Immature natural killer cell (primary cell): ENCODE results near the gene CDC16. TPM values are rescaled to one million over a fixed set of nuclear protein-coding genes. Genes with fewer than 3 reads are reported as not detected.

Source experiments
- DNase-seq, 3 donors: peaks; one replicate each; pipeline ENCODE4 v3.0.0; 2022; ENCODE audit warnings: mixed read lengths in 1 of 3
- H3K27ac Mint-ChIP-seq, 6 donors: one replicate each; pipeline ENCODE4 v1.8.0; 2020; ENCODE audit warnings: mixed read lengths in 6 of 6, mild to moderate bottlenecking in 5 of 6, inconsistent platforms in 4 of 6, moderate library complexity in 3 of 6
- H3K27me3 Mint-ChIP-seq, 3 donors: one replicate each; pipeline ENCODE4 v1.8.0; 2020 to 2021; ENCODE audit warnings: low read depth in 3 of 3, mild to moderate bottlenecking in 3 of 3, mixed read lengths in 3 of 3, moderate library complexity in 3 of 3, inconsistent platforms in 1 of 3
- H3K36me3 Mint-ChIP-seq, 3 donors: one replicate each; pipeline ENCODE4 v1.8.0; 2020; ENCODE audit warnings: mixed read lengths in 3 of 3, inconsistent platforms in 2 of 3, mild to moderate bottlenecking in 2 of 3
- H3K4me1 Mint-ChIP-seq, 2 donors: one replicate each; pipeline ENCODE4 v1.8.0; 2020; ENCODE audit warnings: inconsistent platforms in 2 of 2, mild to moderate bottlenecking in 2 of 2, mixed read lengths in 2 of 2, moderate library complexity in 1 of 2
- H3K4me3 Mint-ChIP-seq, 5 donors: one replicate each; pipeline ENCODE4 v1.8.0; 2020; ENCODE audit warnings: mild to moderate bottlenecking in 5 of 5, mixed read lengths in 5 of 5, inconsistent platforms in 3 of 5, moderate library complexity in 3 of 5
- H3K9me3 Mint-ChIP-seq, 6 donors: one replicate each; pipeline ENCODE4 v1.8.0; 2020; ENCODE audit warnings: mild to moderate bottlenecking in 6 of 6, mixed read lengths in 6 of 6, inconsistent platforms in 4 of 6, moderate library complexity in 3 of 6
- polyA plus RNA-seq, 3 donors: library from polyadenylated mRNA; unstranded; fragments of 300-500 nt; fragmentation: Illumina TruSeq; gene quantifications; one replicate each; pipeline ENCODE4 v1.2.3, GENCODE V29; 2021

Gene CDC16
- polyA plus RNA-seq, 3 donors from 2014 or later = 16.0 to 33.1 (median 30.1) TPM

DNA sequence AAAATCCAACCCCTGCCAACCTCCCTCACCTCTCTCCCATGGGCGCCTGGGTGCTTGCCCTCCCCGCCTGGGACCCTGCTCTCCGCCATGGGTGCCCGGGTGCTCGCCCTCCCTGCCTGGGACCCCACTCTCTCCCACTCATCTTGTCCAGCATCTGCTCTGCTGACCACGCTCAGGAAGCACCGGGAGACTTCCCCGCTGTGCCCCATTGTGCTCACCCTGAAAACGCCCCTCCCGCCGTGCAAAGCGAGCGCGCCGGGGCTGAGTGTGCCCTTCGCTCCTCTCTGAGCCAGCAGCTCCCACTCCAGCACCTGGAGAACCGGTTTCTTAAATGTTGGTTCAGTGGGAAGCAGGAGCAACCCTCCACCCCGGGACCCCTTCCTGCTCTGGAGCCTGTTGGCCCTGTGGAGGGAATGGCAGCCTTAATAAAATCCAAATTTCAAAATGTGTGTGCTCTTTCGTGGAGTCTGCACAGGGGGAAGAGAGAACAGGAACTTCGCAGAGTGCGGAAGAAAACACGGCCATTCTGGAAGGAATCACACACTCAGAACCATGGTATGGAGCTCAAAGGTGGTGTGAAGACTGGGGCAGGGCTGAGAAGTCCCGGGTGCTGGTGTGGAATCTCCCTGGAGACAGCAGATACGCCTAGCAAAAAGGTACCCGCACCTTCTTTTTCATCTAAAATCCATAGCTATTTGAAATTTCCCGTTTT is 23.1 kb upstream of the CDC16 start:
- Mint-ChIP-seq H3K4me3 (no peak overlapping the region), H3K4me1 (peaks cover 0 to 9% of the 10 kb centered on the region in 2 donors), H3K27me3 (peaks cover 3 to 6% (median 5%) of the 10 kb centered on the region in 3 donors), H3K27ac (peak overlapping the region in 1 of 6 donors; percentile 50), H3K9me3 (no peaks in the 10 kb centered on the region), H3K36me3 (no peaks in the 10 kb centered on the region)
- DNase-seq = no peak

DNA sequence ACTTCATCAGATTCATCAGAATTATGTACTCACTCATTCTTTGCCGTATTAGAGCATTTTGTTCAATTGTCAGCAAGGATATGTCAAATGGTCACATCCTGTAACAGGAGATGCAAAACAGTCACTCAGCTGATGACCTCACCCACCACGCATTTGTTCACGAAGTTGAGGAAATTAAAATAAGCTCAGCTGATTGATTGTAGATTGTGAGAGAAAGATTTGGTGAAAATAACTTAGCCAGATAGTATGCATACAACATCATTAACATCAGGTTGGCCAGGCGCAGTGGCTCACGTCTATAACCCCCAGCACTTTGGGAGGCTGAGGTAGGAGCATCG is 22.6 kb upstream of the CDC16 start:
- H3K36me3 Mint-ChIP-seq = no peaks in the 10 kb centered on the region
- H3K9me3 Mint-ChIP-seq = no peaks in the 10 kb centered on the region
- H3K27me3 Mint-ChIP-seq = peaks cover 3 to 6% (median 5%) of the 10 kb centered on the region in 3 donors
- no peak for DNase-seq
- peak overlapping the region in 1 of 6 donors; percentile 50 for H3K27ac Mint-ChIP-seq
- no peak overlapping the region for H3K4me3 Mint-ChIP-seq
- peaks cover 0 to 9% of the 10 kb centered on the region in 2 donors for H3K4me1 Mint-ChIP-seq

DNA sequence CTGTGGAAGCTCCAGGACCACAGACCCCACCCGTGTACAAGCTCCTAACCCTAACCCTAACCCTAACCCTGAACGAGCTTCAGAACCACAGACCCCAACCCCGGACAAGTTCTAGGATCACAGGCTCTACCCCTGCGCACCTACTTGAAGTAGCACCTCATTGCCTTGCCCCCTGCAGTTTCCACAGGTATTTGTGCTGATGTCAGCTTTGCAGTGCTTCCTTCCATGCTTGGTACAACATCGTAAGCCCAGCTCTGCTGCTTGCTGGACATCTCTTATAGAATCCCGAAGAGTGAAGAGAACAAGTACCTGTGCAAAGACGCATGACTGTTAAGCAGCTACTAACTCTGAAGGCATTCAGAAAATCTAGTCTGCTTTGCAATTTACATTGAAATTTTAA is 20.7 kb upstream of the CDC16 start:
- no peak overlapping the region for H3K4me3 Mint-ChIP-seq
- peaks cover 2 to 4% of the 10 kb centered on the region in 2 donors for H3K4me1 Mint-ChIP-seq
- H3K36me3 Mint-ChIP-seq = no peaks in the 10 kb centered on the region
- no peak overlapping the region for H3K27ac Mint-ChIP-seq
- H3K9me3 Mint-ChIP-seq = no peaks in the 10 kb centered on the region
- peaks cover 3 to 6% (median 5%) of the 10 kb centered on the region in 3 donors for H3K27me3 Mint-ChIP-seq
- no peak for DNase-seq

DNA sequence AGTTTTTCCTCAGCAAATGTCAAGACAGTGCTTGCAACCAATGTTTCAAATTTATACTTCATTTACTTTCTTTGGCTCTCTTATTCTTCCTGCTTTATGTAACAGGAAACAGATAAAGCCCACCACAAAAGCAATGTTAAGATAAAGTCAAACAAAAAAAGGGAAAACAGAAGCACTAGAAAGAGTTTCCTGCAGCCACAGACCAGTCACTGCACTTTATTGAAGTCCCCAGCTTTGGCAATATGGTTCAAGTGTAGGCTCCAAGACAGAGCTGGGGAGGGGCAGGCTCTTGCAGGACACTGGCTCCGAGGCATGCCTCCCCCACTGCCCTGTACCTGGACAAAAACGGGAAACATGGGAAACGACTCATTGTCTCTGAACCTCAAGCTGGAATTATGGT is 15.3 kb upstream of the CDC16 start:
- peaks cover 31 to 41% of the 10 kb centered on the region in 2 donors for H3K4me1 Mint-ChIP-seq
- H3K27ac Mint-ChIP-seq = peak overlapping the region in 2 of 6 donors; percentile 21 to 25
- no peak for DNase-seq
- H3K27me3 Mint-ChIP-seq = peaks cover 0 to 4% (median 2%) of the 10 kb centered on the region in 3 donors
- H3K36me3 Mint-ChIP-seq = no peaks in the 10 kb centered on the region
- no peak overlapping the region for H3K4me3 Mint-ChIP-seq
- no peaks in the 10 kb centered on the region for H3K9me3 Mint-ChIP-seq

DNA sequence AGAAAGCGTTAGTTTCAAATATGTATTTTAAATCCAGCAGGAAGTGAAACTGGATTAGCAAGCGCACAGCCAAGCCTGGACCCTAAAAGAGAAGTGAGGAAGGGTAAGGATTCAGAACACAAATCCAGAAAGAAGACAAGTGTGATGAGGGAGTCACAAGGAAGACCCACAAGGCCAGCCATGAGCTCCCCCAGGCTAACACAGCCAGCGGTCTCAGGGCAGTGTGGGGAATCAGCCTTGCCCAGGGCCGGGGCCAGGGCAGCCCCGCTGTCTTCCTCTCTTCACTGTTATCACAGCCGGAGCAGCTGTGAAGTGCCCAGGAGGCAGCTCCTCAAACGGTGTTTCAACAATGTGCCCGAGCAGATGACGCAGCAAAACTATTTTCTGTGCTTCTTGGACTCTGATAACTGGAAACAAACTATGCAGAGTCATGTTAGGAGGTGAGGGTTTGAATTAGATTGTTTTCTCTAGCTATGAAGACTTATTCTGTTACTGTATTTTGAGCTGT is 12.2 kb upstream of the CDC16 start:
- H3K27me3 Mint-ChIP-seq = peaks cover 2 to 21% (median 4%) of the 10 kb centered on the region in 3 donors
- H3K27ac Mint-ChIP-seq = peak overlapping the region in 4 of 6 donors; percentile 67 to 75 (median 71)
- DNase-seq = no peak
- peak overlapping the region in 3 of 5 donors; percentile 4 to 58 (median 23) for H3K4me3 Mint-ChIP-seq
- H3K4me1 Mint-ChIP-seq = peaks cover 57 to 71% of the 10 kb centered on the region in 2 donors
- H3K36me3 Mint-ChIP-seq = no peaks in the 10 kb centered on the region
- H3K9me3 Mint-ChIP-seq = no peaks in the 10 kb centered on the region

DNA sequence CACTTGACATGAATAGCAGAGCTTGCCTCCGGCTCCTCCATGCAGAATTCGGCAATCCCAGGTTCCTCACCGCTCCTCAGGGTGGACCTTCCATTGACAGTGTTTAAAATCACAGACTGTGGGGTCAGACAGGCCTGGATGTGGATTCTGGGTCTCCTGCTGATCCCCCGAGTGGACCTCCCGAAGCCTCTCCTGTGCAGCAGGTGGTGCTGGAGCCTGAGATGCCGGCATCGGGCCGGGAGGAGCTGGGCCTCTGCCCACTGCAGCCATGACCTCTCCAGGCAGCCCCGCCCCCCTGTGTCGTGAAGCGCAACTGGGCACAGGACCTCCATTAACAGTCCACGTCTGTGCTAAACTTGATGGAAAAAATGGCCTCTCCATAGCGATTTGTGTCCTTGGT is 10.5 kb upstream of the CDC16 start:
- H3K27me3 Mint-ChIP-seq = peaks cover 2 to 19% (median 4%) of the 10 kb centered on the region in 3 donors
- H3K4me1 Mint-ChIP-seq = peaks cover 55 to 67% of the 10 kb centered on the region in 2 donors
- H3K4me3 Mint-ChIP-seq = peak overlapping the region in 1 of 5 donors; percentile 12
- H3K9me3 Mint-ChIP-seq = no peaks in the 10 kb centered on the region
- no peaks in the 10 kb centered on the region for H3K36me3 Mint-ChIP-seq
- peak overlapping the region in 4 of 6 donors; percentile 22 to 95 (median 82) for H3K27ac Mint-ChIP-seq
- no peak for DNase-seq

DNA sequence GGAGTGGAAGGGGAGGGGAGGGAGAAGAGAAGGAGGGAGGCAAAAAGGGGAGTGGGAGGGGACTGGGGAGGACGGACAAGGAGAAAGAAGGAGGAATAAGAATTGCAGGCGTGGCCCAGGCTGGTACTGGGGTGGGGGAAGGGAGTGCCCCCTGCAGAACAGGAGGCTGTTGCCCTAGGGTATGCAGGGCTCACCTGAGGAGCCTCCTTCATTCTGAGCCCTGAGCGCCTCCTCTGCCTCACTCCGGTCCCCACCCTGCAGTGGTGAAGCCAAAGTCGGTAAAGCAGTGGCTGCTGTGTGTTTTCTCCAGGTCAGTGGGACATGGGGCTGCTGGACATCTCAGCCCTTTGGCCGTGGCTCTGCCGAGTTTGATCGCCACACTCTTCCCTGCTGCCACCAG is 9.1 kb upstream of the CDC16 start:
- H3K27ac Mint-ChIP-seq = peak overlapping the region in 5 of 6 donors; percentile 28 to 94 (median 88)
- peaks cover 2 to 21% (median 4%) of the 10 kb centered on the region in 3 donors for H3K27me3 Mint-ChIP-seq
- H3K4me3 Mint-ChIP-seq = peak overlapping the region in 3 of 5 donors; percentile 15 to 76 (median 53)
- no peak for DNase-seq
- no peaks in the 10 kb centered on the region for H3K36me3 Mint-ChIP-seq
- H3K4me1 Mint-ChIP-seq = peaks cover 48 to 56% of the 10 kb centered on the region in 2 donors
- no peaks in the 10 kb centered on the region for H3K9me3 Mint-ChIP-seq

DNA sequence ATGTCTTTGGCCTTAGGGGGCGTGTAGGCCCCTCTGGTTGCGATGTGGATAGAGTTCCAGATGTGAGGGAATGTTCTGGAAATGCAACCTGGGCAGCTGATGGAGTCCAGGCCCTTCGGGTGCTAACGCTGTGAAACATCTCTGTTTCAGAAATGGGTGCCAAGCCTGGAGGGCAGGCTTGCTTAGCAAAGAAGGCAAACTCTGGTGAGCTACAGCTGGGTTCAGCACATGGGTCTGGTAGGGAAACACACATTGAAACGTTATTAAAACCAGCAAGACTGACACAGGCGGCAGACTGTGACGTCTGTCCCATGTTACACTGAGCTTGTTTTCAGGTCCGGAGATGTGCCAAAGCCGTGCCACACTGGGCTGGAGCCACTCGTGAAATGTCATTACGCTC is 8.6 kb upstream of the CDC16 start:
- Mint-ChIP-seq H3K27me3 (peaks cover 2 to 21% (median 4%) of the 10 kb centered on the region in 3 donors), H3K4me1 (peaks cover 45 to 53% of the 10 kb centered on the region in 2 donors), H3K4me3 (peak overlapping the region in 4 of 5 donors; percentile 15 to 76 (median 34)), H3K36me3 (no peaks in the 10 kb centered on the region), H3K9me3 (no peaks in the 10 kb centered on the region), H3K27ac (peak overlapping the region; percentile 85 to 94 (median 90))
- DNase-seq = peak; percentile 47 to 73 (median 58)

DNA sequence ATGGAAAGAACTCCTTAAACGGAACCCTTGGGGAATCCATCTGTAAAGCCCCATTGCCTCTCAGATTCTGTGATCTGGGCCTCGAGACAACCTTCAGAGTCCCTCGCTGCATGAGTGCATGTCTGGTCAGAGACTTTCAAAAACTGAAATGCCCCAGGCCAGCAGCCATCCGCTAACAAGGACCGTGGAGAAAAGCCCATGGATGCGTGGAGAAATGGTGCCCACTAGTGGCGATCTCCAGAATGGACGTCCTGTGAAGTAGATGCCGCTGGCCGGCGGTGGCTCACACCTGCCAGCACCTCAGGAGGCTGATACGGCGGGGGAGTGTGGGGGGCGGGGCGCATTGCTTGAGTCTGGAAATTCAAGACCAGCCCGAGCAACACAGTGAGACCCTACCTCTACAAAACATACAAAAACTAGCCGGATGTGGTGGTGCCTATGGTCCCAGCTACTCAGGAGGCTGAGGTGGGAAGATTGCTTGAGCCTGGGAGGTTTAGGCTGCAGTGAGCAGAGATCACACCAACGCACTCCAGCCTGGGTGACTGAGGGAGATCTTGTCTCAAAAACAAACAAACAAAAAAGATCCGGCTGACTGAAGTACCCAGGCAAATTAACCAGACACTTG is 7.9 kb upstream of the CDC16 start:
- Mint-ChIP-seq H3K4me1 (peaks cover 38 to 46% of the 10 kb centered on the region in 2 donors), H3K9me3 (no peaks in the 10 kb centered on the region), H3K27ac (peak overlapping the region; percentile 85 to 94 (median 90)), H3K27me3 (peaks cover 2 to 21% (median 4%) of the 10 kb centered on the region in 3 donors), H3K36me3 (no peaks in the 10 kb centered on the region), H3K4me3 (peak overlapping the region; percentile 16 to 76 (median 53))
- DNase-seq = peak; percentile 81 to 85 (median 83)

DNA sequence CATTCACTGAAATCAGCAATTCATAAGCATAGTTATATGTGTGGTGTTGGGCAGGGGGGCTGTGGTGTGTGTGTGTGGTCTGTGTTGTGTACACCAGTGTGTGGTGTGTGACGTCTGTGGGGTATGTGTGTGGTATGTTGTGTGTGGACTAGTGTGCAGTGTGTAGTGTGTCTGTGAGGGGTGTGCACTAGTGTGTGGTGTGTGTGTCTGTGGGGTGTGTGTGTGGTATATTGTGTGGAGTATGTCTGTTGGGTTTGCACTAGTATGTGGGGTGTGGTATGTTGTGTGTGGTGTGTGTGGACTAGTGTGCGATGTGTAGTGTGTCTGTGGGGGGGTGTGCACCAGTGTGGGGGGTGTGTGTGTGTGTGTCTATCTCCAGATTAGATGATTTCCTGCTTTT is 7.2 kb upstream of the CDC16 start:
- Mint-ChIP-seq H3K4me3 (no peak overlapping the region), H3K4me1 (peaks cover 32 to 39% of the 10 kb centered on the region in 2 donors), H3K27me3 (peaks cover 0 to 20% (median 4%) of the 10 kb centered on the region in 3 donors), H3K27ac (peak overlapping the region in 3 of 6 donors; percentile 90 to 94 (median 91)), H3K36me3 (no peaks in the 10 kb centered on the region), H3K9me3 (no peaks in the 10 kb centered on the region)
- no peak for DNase-seq

DNA sequence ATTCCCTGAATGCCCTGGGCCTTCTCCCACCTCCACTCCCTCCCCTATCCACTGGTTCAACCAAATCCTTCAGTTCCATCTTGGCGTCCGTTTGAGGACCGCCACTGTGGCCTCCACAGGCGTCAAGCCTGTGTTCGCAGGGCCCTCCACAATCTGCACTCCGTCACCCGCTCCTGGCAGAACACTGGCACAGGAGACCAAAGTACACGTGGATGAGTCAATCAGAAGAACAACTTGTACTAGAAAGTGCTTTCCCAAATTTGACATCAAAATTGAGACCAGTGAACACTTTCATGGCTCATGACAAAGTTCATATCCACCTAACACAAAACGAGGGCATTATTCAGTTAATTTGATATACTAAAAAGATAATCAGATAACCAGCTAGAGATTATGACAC is 6.5 kb upstream of the CDC16 start:
- Mint-ChIP-seq H3K27me3 (peaks cover 0 to 20% (median 4%) of the 10 kb centered on the region in 3 donors), H3K4me3 (no peak overlapping the region), H3K4me1 (peaks cover 29 to 35% of the 10 kb centered on the region in 2 donors), H3K9me3 (no peaks in the 10 kb centered on the region), H3K36me3 (no peaks in the 10 kb centered on the region), H3K27ac (peak overlapping the region in 2 of 6 donors; percentile 32 to 91)
- DNase-seq = no peak

DNA sequence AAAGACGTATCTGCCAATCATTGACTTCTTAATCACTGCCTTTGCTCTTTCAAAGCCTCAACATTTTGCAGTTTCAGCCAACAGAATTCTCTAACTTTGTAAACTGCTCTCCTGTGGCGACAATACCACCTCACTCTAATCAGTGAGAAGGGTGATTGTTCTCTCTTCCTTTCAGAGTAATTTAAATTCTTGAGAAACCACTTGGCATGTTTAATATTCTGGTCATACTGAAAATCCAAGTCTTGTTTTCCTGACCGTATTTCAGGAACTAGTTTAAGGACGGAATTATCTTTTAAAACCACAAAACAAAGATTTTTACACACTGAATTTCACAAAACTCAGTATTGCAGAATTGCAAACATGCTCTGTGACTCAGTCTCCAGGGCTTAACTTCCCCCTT is 5.2 kb upstream of the CDC16 start:
- no peak for DNase-seq
- Mint-ChIP-seq H3K4me3 (no peak overlapping the region), H3K4me1 (peaks cover 28 to 35% of the 10 kb centered on the region in 2 donors), H3K36me3 (no peaks in the 10 kb centered on the region), H3K27ac (no peak overlapping the region), H3K9me3 (no peaks in the 10 kb centered on the region), H3K27me3 (peaks cover 0 to 20% (median 5%) of the 10 kb centered on the region in 3 donors)

DNA sequence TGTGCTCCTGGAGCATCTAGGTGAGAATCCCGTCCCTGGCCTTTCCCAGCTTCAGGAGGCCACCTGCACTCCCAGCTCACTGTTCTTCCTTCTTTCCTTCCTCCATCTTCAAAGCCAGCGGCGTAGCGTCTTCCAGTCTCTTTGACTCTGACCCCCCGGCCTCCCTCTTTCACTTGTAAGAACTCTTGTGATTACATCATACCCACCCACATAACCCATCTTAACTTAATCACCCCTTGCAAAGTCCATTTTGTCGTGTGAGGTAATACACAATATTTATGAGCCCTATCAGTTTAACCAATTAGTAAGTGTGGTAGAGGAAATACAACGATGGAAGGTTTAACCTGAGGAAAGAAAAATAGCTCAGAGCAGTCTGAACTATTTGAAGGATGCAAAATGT is 4.6 kb upstream of the CDC16 start:
- no peak overlapping the region for H3K27ac Mint-ChIP-seq
- H3K4me1 Mint-ChIP-seq = peaks cover 23 to 31% of the 10 kb centered on the region in 2 donors
- H3K36me3 Mint-ChIP-seq = no peaks in the 10 kb centered on the region
- H3K4me3 Mint-ChIP-seq = no peak overlapping the region
- DNase-seq = no peak
- peaks cover 0 to 17% (median 5%) of the 10 kb centered on the region in 3 donors for H3K27me3 Mint-ChIP-seq
- H3K9me3 Mint-ChIP-seq = no peaks in the 10 kb centered on the region

DNA sequence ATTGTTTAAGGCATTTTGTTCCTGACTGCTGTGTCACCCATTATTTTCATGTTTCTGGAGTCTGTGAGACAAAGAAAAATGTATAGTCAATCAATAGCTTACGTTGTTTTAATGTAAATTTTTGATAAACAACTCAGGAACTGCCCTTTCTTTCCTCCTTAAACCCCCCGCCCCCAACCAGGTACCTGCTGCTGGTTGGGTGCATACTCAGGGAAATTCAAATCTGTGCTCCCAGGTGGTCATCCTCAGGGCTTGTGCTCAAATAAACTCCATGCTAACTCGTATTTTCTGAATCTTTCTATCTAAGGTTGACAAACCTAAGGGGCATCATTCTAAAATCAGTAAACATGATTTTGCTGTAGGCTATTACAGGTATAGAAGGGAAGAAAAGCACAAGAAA is 4.1 kb upstream of the CDC16 start:
- peaks cover 0 to 21% (median 5%) of the 10 kb centered on the region in 3 donors for H3K27me3 Mint-ChIP-seq
- no peak for DNase-seq
- no peak overlapping the region for H3K4me3 Mint-ChIP-seq
- peaks cover 25 to 31% of the 10 kb centered on the region in 2 donors for H3K4me1 Mint-ChIP-seq
- H3K27ac Mint-ChIP-seq = peak overlapping the region in 1 of 6 donors; percentile 13
- no peaks in the 10 kb centered on the region for H3K9me3 Mint-ChIP-seq
- H3K36me3 Mint-ChIP-seq = no peaks in the 10 kb centered on the region
